Mucosa of descending colon (tissue), 3 donors: ENCODE measurements around the gene CPSF4L. TPM values are rescaled to one million over a fixed set of nuclear protein-coding genes. Genes with fewer than 3 reads are reported as not detected.

Source experiments
- ATAC-seq: fragments of 200-7000 bp; cut with Tn5 transposase; one replicate; pipeline ENCODE4 v1.9.1; 2020; ENCODE audit warnings: mild to moderate bottlenecking, moderate library complexity
- DNase-seq, 3 donors: peaks; one replicate each; pipeline ENCODE4 v3.0.0-alpha.2; 2020
- H3K36me3 ChIP-seq: fragments of 200-600 bp; one replicate; pipeline ENCODE4 v1.8.0; 2021; ENCODE audit warnings: low read depth, mild to moderate bottlenecking
- H3K4me1 ChIP-seq: fragments of 200-600 bp; one replicate; pipeline ENCODE4 v1.8.0; 2021; ENCODE audit warnings: low read depth, mild to moderate bottlenecking
- H3K4me3 ChIP-seq: fragments of 200-600 bp; one replicate; pipeline ENCODE4 v1.8.0; 2021; ENCODE audit warnings: mild to moderate bottlenecking
- H3K9me3 ChIP-seq: fragments of 200-600 bp; one replicate; pipeline ENCODE4 v1.8.0; 2021; ENCODE audit warnings: mild to moderate bottlenecking
- CTCF ChIP-seq: fragments of 200-600 bp; IDR thresholded peaks from one replicate; pipeline ENCODE4 v1.8.0; 2022; ENCODE audit warnings: antibody characterized with exemption, mild to moderate bottlenecking
- intact Hi-C, 2 donors: fragments of 100-400 bp; cut with DNase I in 1 of 2; cut with micrococcal nuclease in 1 of 2; formaldehyde crosslinking; loops; one replicate each; pipeline versions ENCODE4 v1.11.0 to v1.11.1; 2022; cut with DNase I, micrococcal nuclease
- total RNA-seq, 3 donors: library from RNA; stranded (reverse); fragmentation: NEBNext Ultra II Directional in 2 of 3; extraction: Animal tissue kit (Norgen Biotek cat#: 25700) in 2 of 3; gene quantifications; one replicate each; pipeline versions ENCODE4 v1.2.1 to v1.2.4, GENCODE V29; 2021 to 2023
- donor health status: DM: no; HTN: no; CAD: no; lungs with moderate emphysema.
- donor health status: DM: no; HTN: no; CAD: no.
- donor health status: DM: no; HTN: yes; CAD: no.

Gene CPSF4L
- total RNA-seq, 3 donors from 2014 or later, result not detected

GRCh38 chr17:73307130-73307529 is 45.5 kb upstream of the CPSF4L start:
- DNase-seq (peak in 1 of 3 donors; percentile 66), ATAC-seq (no peak)
- Histone ChIP-seq H3K4me3 (no peak overlapping the region), H3K4me1 (peaks cover 57% of the 10 kb centered on the region), H3K9me3 (no peaks in the 10 kb centered on the region), H3K36me3 (no peaks in the 10 kb centered on the region)
- no peak for TF ChIP-seq CTCF
- intact Hi-C loops, result no loop called here

- no peak overlapping the region for H3K4me3 ChIP-seq
- no peaks in the 10 kb centered on the region for H3K36me3 ChIP-seq
- H3K4me1 ChIP-seq, result peaks cover 57% of the 10 kb centered on the region
- DNase-seq (no peak), ATAC-seq (no peak)
- H3K9me3 ChIP-seq, result no peaks in the 10 kb centered on the region
- intact Hi-C loops, result no loop called here
- no peak for TF ChIP-seq CTCF
Measured at GRCh38 chr17:73305845-73306836, 44.5 kb upstream of the CPSF4L start.

- DNase-seq (peak; percentile 65 to 79 (median 74)), ATAC-seq (peak; percentile 62)
- intact Hi-C loops, result no loop called here
- no peaks in the 10 kb centered on the region for H3K9me3 ChIP-seq
- H3K4me3 ChIP-seq, result no peak overlapping the region
- TF ChIP-seq CTCF, result no peak
- peaks cover 60% of the 10 kb centered on the region for H3K4me1 ChIP-seq
- H3K36me3 ChIP-seq, result no peaks in the 10 kb centered on the region
Measured at GRCh38 chr17:73304971-73305812, 43.5 kb upstream of the CPSF4L start.

GRCh38 chr17:73304438-73304837 is 42.8 kb upstream of the CPSF4L start:
- H3K4me3 ChIP-seq, result no peak overlapping the region
- peaks cover 58% of the 10 kb centered on the region for H3K4me1 ChIP-seq
- TF ChIP-seq CTCF, result no peak
- no peaks in the 10 kb centered on the region for H3K9me3 ChIP-seq
- H3K36me3 ChIP-seq, result no peaks in the 10 kb centered on the region
- intact Hi-C loops, result no loop called here
- DNase-seq (no peak), ATAC-seq (no peak)

GRCh38 chr17:73302189-73302588 is 40.5 kb upstream of the CPSF4L start:
- no peak for TF ChIP-seq CTCF
- intact Hi-C loops, result no loop called here
- peaks cover 37% of the 10 kb centered on the region for H3K4me1 ChIP-seq

More at GRCh38 chr17:73302189-73302588, 40.5 kb upstream of the CPSF4L start:
- Histone ChIP-seq H3K9me3 (no peaks in the 10 kb centered on the region), H3K4me3 (no peak overlapping the region), H3K36me3 (no peaks in the 10 kb centered on the region)
- DNase-seq (no peak), ATAC-seq (no peak)
